ENCODE results near the gene PPM1H.

Gene PPM1H

DNA sequence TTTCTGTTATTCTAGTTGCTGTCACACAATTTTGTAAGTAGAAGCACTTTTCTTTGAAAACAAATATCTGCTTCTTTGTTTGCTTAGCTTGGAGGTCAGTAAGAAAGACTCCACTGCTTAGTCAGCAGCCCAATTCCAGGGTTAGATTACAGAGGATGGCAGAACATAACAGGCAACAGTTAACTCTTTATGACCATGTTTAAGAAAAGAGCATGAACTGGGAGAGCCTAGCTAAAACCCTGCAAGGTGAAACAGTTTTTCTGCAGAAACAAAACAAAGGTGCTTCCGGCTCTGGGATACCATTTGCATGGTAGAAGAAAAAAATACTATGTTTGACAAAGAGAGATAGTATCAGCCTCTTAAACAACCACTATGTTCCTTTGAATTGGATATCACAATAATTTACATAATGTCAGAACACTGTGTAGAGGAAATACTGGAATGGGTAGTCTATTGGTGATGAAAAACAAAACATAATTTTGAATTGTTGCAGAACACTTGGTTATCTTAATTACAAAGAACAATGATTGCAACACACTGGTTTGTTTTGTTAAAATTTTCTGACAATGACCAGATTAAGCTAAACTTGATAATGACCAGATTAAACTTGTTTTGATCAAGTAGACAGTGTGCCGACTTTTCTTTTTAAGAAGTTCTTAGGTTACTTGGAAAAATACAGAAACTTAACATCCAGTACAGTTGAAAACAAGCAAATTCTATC lies 22.4 kb upstream of the PPM1H start (continued):
- TF ChIP-seq KLF16 (tag by site-specific recombination; IDR thresholded peaks at IDR 0.05) (no peak), MZF1 (tag by site-specific recombination; IDR thresholded peaks at IDR 0.05; ENCODE audit: borderline replicate concordance) (0 out of 2 replicates have a peak, but pooled peaks have one; percentile 16), ZSCAN30 (tag by site-specific recombination; IDR thresholded peaks at IDR 0.05) (peak; percentile 22; the same call in 1 of the 2 replicates), PRDM2 (tag by site-specific recombination; IDR thresholded peaks at IDR 0.05; ENCODE audit: borderline replicate concordance) (no peak), ZBTB20 (tag by site-specific recombination; IDR thresholded peaks at IDR 0.05) (peak; percentile 51), ZBTB17 (tag by site-specific recombination; IDR thresholded peaks at IDR 0.05) (peak; percentile 33; the same call in 1 of the 2 replicates), PRDM1 (tag by site-specific recombination; IDR thresholded peaks at IDR 0.05) (peak; percentile 32; the same call in 1 of the 2 replicates), ZNF433 (tag by site-specific recombination; IDR thresholded peaks at IDR 0.05; ENCODE audit: low read depth) (no peak)
- TF ChIP-seq, protein P1, sequence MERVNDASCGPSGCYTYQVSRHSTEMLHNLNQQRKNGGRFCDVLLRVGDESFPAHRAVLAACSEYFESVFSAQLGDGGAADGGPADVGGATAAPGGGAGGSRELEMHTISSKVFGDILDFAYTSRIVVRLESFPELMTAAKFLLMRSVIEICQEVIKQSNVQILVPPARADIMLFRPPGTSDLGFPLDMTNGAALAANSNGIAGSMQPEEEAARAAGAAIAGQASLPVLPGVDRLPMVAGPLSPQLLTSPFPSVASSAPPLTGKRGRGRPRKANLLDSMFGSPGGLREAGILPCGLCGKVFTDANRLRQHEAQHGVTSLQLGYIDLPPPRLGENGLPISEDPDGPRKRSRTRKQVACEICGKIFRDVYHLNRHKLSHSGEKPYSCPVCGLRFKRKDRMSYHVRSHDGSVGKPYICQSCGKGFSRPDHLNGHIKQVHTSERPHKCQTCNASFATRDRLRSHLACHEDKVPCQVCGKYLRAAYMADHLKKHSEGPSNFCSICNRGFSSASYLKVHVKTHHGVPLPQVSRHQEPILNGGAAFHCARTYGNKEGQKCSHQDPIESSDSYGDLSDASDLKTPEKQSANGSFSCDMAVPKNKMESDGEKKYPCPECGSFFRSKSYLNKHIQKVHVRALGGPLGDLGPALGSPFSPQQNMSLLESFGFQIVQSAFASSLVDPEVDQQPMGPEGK (tag by site-specific recombination; IDR thresholded peaks at IDR 0.05) = peak; percentile 35; the same call in 1 of the 2 replicates

GRCh38 chr12:62955678-62956077 lies 20.7 kb upstream of the PPM1H start:
- peaks cover 20% of the 10 kb centered on the region for H3K4me1 ChIP-seq (ENCODE audit: control insufficient read depth, insufficient read depth, low read length)
- no peak for TF ChIP-seq ZNF843 (tag by site-specific recombination; IDR thresholded peaks at IDR 0.05)
- no peak for TF ChIP-seq GLIS2 (tag by site-specific recombination; IDR thresholded peaks at IDR 0.05)
- TF ChIP-seq ZNF274 (IDR thresholded peaks at IDR 0.05; ENCODE audit: low read length) = no peak
- TF ChIP-seq ZNF274 (tag by site-specific recombination; IDR thresholded peaks at IDR 0.05; ENCODE audit: borderline replicate concordance) = no peak
- TF ChIP-seq KLF9 (tag by site-specific recombination; IDR thresholded peaks at IDR 0.05; ENCODE audit: low read depth) = no peak
- TF ChIP-seq ZNF140 (tag by site-specific recombination; IDR thresholded peaks at IDR 0.05) = no peak
- no peak for TF ChIP-seq ELK4 (IDR thresholded peaks at IDR 0.05; ENCODE audit: borderline replicate concordance, low read depth, low read length)
- TF ChIP-seq ZSCAN4 (tag by site-specific recombination; IDR thresholded peaks at IDR 0.05) = no peak
- TF ChIP-seq ZNF645 (tag by site-specific recombination; IDR thresholded peaks at IDR 0.05) = no peak
- no peak for TF ChIP-seq KLF8 (tag by site-specific recombination; IDR thresholded peaks at IDR 0.05)
- CTCF ChIA-PET = no interaction called here
- POLR2A ChIA-PET = no interaction called here
- H3K4me3 ChIP-seq (ENCODE audit: low read depth, low read length) = no peak overlapping the region
- H3K36me3 ChIP-seq (ENCODE audit: control insufficient read depth in 2 of 2, insufficient read depth in 1 of 2, low read length in 2 of 2) = no peaks in the 10 kb centered on the region
- H3K9me3 ChIP-seq (ENCODE audit: control insufficient read depth, insufficient read depth, low read depth, low read length) = no peaks in the 10 kb centered on the region
- H3K27ac ChIP-seq (ENCODE audit: extremely low read depth, low read depth, low read length) = no peak overlapping the region
